ENCODE results near the gene RHOB.

GRCh38 chr2:20448977-20449306 lies 2.1 kb downstream of the RHOB start:
- TF ChIP-seq EZH2 (IDR thresholded peaks at IDR 0.05) (no peak), POLR2AphosphoS5 (IDR thresholded peaks at IDR 0.05; ENCODE audit: borderline replicate concordance, low read depth, low read length) (no peak), FOXP2 (optimal IDR thresholded peaks at IDR 0.05; ENCODE audit: control extremely low read depth, extremely low read length, insufficient read depth) (no peak)

Data from SK-N-MC (cell line).